GM19025 (cell line): ENCODE data around the gene RSRC1.
A peak's percentile ranks its signal among the peaks of the same experiment; 100 is the strongest.
"Not testable (repeated sequence)": the region's sequence is repeated elsewhere in the genome, so short reads cannot be mapped to it uniquely, and the experiment has no call there.

ENCODE experiments used
- ATAC-seq: cut with Tn5 transposase; IDR thresholded peaks from one replicate; pipeline ENCODE4 v1.9.1; 2021; ENCODE audit warnings: mild to moderate bottlenecking, low read depth, moderate library complexity; ENCODE audit not compliant: unreplicated experiment

RSRC1 gene

GRCh38 chr3:158210067-158210466 is 100.2 kb downstream of the RSRC1 start:
- no peak for ATAC-seq

GRCh38 chr3:158213461-158213860 is 103.6 kb downstream of the RSRC1 start:
- no peak for ATAC-seq

- ATAC-seq, result no peak
These were observed 108.1 kb downstream of the RSRC1 start for GRCh38 chr3:158217992-158218391.

DNA sequence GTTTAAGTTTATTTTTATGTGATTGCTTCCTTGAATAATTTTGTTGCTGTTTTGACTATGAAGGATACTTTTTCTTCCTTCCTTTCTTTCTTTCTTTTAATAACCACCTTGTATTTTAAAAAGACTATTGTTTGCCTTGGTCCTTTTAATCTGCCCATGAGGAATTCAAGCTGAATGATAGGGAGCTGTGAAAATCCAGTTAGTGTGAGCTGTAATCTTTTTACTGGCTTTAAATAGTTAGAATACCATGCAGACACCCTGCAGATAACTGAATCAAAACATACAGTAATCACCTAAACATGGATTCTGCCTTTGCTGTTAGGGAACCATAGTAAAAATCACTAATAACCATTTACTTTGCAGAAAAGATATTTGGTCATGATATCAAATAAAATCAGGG is 110.7 kb downstream of the RSRC1 start:
- no peak for ATAC-seq

DNA sequence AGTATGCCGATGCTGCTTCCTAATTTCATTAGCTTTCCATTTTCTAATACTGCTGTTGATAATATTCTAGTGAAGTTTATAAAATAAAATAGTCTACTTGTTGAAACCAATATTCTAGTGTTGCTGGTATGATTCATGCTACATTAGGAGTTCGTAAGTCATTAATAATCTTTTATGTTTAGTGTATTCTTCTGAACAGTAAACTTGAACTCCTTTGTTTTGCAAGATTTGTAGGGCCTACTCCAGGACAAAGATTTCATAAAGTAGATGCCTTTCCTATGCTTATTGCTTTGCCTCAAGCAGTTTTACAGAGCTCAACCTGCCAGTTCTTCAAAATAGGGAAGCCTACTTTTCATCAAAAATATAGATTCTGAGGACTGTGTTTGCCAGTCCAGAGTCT is 111.5 kb downstream of the RSRC1 start:
- ATAC-seq, result no peak

GRCh38 chr3:158226429-158226828 is 116.5 kb downstream of the RSRC1 start:
- ATAC-seq, result no peak

GRCh38 chr3:158228942-158229341 is 119.1 kb downstream of the RSRC1 start:
- ATAC-seq, result not testable (repeated sequence)

DNA sequence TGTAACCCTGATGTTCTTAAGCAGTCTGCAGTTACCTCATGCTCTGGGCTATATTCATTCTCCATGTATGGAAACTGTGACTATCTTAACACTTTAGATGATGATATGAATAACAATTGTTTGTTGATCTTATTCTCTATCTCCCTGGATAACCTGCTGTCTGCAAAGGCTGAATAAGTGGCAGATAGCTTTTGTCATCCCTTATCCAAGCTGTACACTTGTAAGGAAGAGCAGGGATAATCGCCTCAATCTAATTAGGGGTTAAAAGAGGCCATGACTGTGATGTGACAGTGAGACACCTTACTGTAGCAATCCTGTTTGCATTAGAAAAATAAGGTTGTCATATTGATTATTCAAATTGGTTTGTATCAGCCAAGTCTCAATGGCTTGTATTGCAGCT is 123.9 kb downstream of the RSRC1 start:
- ATAC-seq, result no peak

- no peak for ATAC-seq
These were observed 134.4 kb downstream of the RSRC1 start for GRCh38 chr3:158244274-158244673.

GRCh38 chr3:158247288-158247687 is 137.4 kb downstream of the RSRC1 start:
- ATAC-seq, result no peak

GRCh38 chr3:158248261-158248660 is 138.4 kb downstream of the RSRC1 start:
- ATAC-seq, result no peak

- peak; percentile 56 for ATAC-seq
These were observed 139.3 kb downstream of the RSRC1 start for GRCh38 chr3:158249183-158249582.

- ATAC-seq, result no peak
These were observed 148.7 kb downstream of the RSRC1 start for GRCh38 chr3:158258619-158259018.

GRCh38 chr3:158260392-158260791 is 150.5 kb downstream of the RSRC1 start:
- ATAC-seq, result no peak

- ATAC-seq, result no peak
These were observed 151.6 kb downstream of the RSRC1 start for GRCh38 chr3:158261371-158261991.

GRCh38 chr3:158264894-158265293 is 155.0 kb downstream of the RSRC1 start:
- ATAC-seq, result no peak

- no peak for ATAC-seq
These were observed 157.1 kb downstream of the RSRC1 start for GRCh38 chr3:158267015-158267414.

GRCh38 chr3:158269942-158270341 is 160.1 kb downstream of the RSRC1 start:
- no peak for ATAC-seq

DNA sequence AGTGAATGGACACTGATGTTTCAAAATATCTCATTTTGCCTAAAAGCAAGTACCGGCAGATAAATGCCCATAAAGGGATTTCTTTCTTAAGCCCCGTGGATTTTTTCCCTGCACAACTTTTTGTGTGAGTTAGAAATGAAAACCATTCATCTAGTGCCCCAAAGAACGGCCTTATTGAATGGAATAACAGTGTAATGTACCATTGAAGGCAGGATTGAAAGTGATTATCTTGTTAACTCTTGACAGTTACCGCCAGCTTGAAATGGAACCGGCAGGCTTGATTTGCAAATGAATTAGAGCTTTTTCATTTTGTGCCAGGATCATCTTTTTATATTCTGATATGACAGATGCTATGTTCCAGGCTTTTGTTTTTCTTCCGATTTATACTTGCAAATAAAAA is 162.2 kb downstream of the RSRC1 start:
- no peak for ATAC-seq

DNA sequence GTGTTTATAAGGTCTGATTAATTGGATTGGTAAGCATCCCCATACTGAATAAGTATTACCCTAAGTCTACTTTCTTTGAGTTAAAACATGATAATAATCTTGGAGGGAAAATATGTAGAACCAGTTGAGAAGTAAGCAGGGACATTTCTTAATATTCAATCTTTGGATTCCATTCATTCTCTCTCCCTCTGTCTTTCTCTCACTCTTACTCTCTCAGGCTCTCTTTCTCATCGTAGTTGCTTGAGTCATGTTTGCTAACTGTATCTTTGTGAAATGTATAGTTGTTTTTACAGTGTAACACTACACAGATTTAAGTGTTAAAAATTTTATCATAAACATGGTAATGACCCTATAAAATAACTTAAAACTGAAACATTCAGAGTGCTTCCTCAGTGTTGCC is 163.8 kb downstream of the RSRC1 start:
- no peak for ATAC-seq

DNA sequence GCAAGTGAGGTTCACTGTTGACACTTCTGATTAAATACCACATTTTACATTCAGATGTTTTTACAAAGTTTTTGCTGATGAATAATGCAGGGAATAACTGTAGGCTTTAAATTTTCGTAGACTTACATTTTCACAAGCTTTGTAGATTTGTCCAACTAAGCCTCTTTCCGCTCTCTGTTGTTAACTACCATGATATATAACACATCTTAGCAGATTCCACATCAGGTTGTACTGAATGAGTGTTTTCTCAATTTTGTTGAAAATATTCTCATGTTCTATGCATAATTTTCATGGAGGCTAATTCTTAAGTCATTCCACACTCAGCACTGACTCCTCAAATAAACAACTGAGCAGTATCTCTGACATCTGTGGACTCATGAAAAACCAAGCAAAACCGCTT is 168.3 kb downstream of the RSRC1 start:
- ATAC-seq, result no peak

DNA sequence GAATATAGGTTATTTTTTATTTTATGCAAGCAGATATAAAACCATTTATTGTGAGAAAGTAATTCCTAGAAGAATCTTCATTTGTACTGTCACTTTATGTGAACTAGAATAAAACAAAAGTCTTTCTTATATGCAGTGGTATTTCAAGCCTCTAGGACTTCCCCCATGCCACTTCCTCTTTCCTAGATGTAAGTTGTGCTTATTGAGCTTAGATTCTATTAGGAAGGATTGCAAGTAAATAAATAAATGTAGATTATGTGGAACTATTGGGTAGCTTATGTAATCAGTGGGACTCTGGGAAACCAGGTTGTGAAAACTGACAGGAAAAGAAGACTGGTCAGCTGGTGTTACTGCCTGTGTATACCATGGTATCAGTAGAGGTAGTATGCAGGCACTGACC is 169.7 kb downstream of the RSRC1 start:
- no peak for ATAC-seq

- no peak for ATAC-seq
These were observed 185.9 kb downstream of the RSRC1 start for GRCh38 chr3:158295771-158296170.
